IPS DF 4.7 (cell line): ENCODE measurements around the gene LMO4.

Source experiments
- DNase-seq: peaks from one replicate; pipeline ENCODE4 v3.0.0-alpha.2; 2013; ENCODE audit warnings: low spot score; ENCODE audit errors: extremely low read depth

LMO4 gene, protein sequence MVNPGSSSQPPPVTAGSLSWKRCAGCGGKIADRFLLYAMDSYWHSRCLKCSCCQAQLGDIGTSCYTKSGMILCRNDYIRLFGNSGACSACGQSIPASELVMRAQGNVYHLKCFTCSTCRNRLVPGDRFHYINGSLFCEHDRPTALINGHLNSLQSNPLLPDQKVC

DNA sequence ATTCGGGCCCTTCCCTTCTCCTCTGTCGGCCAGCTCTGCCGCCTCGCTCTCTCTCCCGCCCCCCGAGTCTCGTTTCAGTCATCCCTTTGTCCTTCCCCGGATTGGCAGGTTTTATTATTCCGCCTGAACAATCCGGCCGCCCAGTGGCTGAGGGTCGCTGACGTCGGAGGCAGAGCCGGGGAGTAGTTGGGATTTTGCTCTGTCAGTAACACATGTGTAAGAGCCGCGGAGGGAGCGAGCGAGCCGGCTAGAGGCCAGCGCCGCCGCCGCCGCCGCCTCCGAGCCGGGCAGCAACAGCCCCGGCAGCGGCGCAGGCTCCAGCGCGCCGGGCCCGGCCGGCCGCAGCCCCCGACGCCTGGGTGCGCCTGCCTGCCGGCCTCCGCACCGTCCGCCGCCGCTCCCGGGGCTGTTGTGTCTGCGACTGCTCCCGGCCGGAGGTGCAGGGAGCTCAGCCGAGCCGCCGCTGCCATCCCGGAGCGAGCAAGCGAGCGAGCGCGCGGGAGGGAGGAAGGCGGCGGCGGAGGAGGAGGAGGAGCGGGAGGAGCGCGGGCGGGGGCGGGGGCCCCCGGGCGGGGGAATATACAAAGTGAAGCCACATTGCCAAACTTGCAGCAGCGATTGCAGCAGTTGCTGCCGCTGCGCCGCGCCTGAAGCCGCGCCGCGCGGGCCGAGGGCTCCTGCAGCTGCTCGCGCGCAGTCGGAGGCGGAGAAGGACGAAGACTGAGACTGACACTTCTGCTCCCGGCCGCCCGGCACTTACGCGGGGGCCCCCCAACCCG is at the start of gene LMO4:
Gene LMO4, plus strand, starts transcription at position 609 of the 779 bp plus-strand sequence. CDS start 3,136 bp downstream, outside the sequence.
- no peak for DNase-seq

DNA sequence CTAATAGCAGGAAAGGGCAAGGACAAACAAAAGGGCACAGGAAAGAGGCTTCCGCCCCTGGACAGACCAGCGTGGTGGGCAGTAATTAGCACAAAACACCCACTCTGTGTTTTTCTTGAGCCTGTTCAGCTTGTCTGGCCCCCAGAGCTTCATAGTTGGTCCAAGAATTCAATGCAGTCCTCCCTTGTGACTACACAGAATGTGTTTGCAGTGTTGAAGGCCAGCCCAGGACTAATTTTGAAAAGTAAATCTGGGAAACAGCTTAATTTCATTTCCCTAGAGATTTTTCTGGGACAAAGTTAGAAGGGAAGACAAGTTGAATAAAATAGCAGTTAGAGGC is 49.2 kb upstream of the LMO4 start:
- DNase-seq, result no peak

DNA sequence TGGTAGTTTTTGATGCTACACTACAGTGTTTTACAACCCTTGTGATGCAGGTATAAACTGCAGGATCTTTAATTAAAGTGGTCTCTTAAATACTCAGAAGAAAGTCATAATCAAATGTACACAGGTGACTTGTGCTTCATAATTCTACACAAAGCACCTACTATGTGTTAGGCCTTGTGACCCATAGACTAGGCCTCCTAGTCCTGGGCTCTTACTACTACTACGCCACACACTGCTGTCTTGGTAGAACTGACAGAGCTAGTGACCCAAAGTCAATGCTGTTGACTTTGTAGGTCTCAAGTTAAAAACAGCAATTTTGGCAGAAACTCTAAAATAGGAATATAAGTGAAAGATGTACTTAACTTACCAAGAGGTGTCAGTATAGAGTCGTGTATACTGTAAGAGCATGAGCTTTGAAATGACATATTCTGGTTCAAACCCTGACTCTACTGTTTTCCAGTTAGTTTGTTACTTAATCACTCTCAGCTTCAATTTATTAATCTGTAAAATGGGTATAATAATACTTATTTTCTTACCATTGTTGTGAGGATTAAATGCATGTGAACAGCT is 48.6 kb upstream of the LMO4 start:
- DNase-seq, result no peak

DNA sequence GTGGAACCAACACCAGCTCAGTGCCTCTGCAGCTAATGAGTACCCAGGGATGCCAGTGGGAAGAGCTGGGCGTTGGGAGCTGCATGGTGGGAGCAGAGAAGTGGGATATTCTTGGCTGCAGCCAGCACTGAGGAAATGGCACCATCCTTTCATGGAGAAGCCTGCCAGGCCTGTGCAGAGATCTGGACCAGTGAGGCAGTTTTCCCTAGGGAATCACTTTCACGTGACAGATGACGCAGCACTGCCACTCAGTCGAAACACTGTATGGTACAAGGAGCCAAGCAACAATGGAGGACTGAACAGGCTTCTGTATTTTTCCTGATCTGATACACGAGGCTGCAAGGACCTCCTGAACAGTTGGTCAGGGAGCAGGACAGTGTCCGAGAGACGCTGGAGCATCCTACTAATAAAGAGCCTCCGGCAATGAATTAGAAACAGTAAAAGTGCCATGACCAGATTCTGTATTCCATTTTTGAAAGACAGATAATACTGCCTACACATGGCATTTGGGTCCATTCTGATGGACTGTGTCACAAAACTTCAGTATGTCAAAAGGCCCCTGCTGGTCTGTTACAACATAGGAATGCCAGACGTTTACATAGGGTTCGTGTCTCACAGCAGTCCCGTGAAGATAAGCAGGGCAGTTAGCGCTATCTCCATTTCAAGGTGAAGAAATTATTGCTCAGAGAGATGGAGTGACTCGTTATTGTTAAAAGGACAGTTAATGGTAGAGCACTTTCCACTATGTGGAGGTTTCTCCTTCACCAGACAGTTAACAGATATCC is 44.0 kb upstream of the LMO4 start:
- no peak for DNase-seq

DNA sequence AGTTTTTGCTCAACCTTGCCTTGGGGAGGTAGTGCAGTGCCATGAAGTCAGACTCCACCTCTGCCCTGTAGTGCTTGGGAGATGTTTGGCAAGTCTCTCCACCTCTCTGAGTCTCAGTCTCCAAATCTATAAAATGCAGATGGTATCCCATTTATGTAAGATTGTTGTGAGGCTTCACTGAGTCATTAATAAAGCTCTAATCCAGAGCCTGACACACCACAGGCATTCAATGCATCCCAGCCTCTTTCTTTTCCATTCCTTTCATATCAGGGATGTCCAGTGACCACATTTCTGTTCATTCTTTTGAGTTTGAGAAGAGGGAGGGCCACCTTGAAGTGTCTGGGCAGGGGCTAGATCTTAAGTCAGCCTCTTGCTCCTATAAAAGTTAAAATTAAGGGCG is 37.6 kb upstream of the LMO4 start:
- DNase-seq, result no peak

DNA sequence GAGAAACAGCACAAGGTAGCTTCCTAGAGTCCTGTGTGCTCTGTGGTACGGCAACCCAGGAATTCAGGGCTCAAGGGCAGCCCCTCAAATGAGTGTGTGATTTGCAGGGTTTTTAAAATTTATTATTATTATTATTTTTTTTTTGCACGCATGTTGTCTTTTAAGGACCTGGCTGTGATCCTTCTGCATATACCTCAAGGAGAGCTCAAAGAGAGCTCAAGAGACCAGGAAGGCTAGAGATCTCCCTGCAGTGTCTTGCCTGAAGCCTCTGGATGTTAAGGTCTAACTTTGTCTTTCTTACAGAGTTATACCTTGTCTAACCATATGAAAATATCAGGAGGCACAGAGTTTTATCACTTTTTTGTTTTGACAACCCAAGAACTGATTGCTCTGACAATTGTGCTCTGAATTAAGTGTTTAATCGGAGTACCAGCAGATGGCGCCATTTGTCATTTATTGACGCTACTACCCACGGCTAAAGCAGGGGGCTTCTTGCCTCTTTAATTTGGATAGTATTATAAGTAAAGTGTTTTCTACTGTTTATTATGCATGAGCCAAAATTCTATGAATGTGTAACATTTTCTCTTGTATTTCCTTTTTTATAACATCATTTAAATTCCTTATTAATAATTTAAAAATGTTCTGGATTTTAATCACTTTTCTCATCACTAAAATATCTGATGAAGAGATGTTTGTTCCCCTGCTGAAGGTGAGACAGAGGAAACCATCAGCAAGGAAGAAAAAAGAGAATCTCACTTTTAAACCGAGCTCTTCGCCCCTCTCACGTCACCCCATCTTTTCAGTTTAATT is 35.8 kb upstream of the LMO4 start:
- DNase-seq, result peak; percentile 51

DNA sequence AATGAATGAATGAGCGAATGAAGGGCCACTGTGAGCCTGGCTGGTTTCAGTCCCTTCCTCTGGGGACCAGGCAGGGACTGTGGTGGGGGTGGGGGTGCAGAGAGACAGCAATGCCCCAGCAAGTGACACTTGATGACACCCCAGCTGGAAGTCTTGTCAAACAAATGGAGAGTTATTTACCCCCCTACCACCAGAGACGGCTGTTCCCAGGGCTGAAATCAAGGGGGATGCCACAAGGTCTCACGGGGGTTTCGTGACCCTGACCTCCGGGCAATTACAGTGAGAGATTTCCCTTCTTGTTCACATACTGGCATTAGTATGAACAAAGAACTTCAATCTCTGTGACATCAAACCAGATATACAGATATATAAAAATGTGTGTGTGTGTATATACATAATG is 34.0 kb upstream of the LMO4 start:
- no peak for DNase-seq

DNA sequence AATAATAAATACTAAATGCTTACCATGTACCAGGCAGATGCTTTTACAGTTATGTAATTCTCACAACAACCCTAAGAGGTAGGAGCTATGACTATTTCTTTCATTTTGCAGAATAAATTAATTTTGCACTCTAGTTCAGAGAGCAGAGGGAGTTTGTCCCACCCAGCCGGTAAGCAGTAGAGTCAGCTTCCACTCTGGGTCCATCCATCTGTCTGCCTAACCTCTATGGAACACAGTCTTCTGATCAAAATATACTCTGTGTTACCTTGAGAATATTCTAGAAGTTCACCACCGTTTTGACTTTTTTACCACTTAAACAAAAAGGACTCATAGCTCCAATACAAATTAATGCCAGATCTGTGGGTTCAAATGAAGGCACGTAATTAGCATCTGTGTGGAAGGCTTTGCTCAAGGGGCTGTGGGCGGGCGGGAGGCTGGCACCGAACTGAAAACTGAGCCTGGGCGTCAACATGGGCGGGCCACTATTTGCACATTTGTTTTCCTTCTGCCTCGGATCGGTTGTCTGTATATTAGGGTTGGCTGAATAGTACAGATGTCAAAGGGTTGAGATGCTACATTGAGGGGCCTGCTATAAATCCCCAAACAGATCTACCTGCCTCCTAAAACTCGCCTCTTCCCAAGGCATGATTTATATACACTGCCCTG is 33.1 kb upstream of the LMO4 start:
- DNase-seq, result no peak

DNA sequence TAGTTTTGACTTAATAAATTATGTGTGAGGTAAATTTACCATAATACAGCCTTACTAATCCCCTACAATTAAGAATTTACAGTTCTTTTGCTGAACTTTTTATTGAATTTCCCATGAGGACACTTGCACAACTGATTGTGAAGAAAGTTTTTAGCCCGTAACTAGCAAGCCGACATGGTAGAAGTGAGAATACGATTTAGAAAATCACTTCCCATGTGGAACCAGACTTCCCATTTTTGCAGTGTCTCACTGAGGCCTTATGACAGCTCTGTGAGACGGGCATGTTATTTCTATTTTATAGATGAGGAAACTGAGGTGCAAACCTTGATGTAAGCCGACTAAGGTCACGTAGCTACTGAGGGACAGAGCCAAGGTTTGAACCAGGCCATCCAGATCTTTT is 32.5 kb upstream of the LMO4 start:
- no peak for DNase-seq

DNA sequence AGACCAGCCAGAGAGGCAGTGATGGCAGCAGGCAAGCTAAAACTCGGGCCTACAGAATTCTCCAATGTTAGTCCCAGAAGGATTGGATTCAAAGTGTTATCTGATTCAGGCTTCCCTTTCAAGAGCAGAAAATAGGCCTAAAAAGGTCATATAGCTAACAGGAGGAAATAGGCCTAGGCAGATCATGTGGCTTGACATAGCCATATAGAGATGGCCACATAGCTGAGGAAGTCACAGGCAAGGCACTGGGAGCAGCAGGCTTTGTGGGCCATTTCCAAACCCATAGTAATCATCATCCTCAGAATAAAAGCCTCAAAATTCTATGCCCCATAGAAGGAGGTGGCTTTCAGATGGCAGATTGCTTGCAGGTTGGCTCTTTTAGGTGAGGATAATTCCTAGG is 29.0 kb upstream of the LMO4 start:
- DNase-seq, result no peak

DNA sequence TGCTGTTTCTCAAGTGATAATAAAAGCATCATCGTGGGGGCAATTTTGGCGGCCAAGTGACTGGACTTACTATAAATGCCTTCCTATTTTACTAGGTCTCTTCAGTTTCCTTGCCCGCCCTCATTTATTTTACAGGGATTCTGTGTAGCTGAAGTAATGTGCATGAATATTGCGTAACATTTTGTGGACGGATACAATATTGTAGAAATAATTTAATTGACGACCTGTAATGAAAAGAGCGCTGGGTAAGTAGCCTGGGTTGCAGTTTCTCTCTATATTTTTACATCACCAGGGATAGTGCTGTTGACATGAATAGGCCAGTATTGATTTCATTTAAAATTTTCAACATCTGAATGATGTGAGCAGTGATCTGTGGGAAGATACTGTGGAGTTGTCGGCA is 28.1 kb upstream of the LMO4 start:
- no peak for DNase-seq

DNA sequence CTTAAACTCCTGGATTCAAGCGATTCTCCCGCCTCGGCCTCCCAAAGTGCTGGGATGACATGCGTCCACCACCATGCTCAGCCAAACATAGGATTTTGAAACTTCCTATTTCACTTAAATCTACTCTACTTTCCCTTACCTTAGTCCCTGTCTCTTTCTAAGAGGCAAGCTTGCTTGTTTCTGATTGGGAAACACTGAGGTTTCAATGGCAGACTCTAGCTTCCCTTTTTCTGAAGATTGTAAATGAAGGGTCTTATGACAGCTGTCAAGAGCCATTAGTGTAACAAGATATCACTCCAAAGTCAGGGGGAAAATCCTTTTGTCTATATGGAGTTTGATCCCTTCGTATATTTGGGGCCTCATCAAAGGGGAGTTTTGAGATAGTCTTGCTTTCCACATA is 23.5 kb upstream of the LMO4 start:
- no peak for DNase-seq

DNA sequence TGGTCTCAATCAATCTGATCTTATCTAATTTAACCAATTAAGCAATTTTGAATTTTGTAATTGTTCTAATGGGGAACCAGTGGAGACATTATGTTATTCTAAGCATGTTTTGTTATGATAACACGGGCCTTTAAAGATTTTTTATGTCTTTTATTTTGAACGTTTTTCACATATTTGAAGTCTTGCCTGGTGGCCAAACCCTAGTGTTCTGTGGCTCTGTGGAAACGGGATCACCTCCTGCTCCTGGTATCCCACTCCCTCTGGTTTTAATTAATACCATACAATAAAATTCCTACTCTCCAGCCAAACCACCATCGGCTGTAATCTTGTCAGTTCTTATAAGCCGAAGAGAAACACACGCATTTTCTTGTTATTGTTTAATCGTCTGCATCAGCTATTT is 22.9 kb upstream of the LMO4 start:
- DNase-seq, result no peak

DNA sequence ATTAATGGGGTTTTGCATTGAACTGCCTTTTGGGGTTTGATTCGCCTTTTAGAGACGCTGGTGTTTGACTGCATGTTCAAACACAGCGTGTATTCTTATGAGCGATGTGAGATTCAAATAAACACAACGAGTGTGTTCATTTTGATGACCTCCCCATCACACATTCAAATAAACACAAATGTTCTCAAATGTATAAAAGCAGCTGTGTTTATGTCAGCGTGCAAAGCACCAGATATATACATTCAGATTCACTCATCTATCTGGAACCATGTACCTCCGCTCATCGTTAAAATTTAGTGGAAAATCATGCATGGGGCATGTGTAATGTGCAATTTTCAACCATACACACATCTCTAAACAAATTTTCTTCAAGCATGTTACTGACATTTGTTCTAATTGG is 21.4 kb upstream of the LMO4 start:
- no peak for DNase-seq

DNA sequence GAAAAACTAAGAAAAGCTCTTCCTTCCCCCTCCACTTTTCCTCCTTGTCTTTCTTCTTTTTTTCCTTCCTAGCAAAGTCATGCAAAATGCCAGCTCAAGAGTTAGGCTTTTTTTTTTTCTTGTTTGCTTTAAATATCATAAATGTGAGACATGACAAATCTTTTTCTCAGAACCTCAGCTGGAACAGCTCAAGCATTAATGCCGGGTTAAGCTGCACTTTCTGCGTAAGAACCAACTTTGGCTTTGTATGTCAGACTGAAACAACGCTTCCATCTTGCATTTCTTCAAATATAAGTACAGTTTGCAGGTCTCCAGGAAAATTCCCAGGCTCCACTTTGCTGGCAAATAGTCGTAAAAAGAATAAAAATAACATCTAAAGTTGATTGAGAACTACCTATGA is 20.7 kb upstream of the LMO4 start:
- DNase-seq, result no peak

DNA sequence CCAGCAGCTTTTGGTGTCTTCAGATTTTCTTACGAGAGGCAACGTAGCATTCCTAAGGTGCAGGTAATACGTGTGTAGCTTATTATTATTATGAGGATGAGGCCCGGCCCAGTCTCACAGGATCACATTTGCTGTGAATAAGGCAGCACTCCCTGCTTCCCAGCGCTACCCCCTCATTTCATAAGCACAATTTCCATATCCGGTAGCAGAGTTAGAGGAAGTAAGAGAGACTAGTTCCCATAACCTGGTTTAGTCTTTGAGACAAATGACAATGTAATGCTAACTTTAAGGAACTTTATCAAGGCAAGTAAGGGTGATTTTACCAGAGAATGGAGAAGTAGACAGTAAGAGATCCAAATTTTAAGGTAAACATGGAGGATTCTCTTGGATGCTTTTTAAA is 14.6 kb upstream of the LMO4 start:
- DNase-seq, result no peak

DNA sequence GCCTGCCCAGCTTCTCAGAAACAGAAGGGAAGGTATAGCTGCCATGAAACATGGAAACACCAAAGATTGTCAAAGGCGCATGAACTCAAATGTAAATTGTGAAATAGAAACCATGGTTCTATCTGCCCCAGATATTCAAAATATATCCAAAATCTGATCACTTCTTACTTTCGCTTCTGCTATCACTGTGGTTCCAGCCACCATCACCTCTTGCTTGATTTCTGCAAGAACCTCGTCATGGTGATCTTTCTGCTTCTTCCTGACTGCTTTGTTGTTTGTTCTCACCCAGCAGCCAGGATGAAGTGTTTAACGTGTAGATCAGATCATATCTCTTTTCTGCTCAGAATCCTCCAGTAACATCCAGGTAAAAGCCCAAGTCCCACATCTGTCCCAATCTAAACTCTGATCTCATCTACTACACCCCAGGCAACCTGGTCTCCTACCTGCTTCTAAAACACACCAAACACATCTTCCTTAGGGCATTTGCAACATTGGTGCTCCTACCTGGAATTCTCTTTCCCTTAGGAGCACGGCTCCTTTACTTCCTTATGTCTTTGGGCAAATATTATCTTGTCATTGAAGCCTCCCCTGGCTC is 10.5 kb upstream of the LMO4 start:
- DNase-seq, result no peak

DNA sequence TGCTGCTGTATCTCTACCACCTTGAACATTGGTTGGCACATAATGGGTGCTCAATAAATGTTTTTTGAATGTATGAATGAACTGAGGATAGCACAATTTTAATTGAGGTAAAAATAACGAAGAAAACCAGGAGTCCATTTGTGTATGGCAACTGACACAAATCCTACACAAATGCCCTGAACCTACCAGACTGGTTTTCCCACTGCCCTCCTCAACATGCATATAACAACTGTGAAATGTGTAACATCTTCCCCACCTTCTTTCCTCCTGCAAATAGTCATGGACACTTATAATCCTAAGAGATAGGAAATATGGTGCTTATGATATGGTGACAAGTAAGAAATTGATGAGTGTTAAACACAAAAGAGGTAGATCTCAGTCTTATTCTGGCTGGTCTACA is 9.9 kb upstream of the LMO4 start:
- no peak for DNase-seq

DNA sequence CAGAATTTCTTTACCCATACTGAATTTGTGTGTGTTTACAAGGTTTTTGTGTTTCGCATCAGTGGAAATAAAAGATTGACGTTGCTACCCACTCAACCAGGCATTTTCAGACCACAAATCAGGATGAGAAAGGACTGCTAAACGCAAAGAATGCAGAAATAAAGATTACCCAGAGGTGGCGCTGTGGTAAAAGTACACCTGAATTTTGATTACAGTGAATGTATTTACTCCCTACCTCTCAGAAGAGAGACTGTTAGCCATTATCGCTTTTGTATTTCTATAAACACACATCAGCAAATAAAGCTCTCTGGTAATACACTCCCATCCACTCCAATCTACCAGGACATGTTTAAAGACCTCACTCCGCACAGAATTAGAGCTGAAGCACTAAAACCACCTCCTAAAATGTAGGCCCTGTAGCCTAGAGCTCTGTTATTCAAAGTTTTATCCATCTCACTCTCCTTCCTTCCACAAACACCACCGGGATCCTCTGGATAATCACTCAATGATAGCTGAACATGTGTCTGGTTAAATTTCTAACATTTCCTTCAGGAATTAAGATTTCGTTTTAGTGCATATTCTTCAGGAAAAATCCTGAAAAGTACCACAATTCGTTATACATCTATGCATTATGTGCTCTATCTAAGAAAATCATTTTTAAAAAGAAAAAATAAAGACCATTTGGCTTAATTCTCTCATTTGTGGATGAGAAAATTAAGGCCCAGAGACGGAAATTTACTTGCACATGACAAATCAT is 2.5 kb upstream of the LMO4 start:
- DNase-seq, result no peak
